ENCODE data around the gene INSR.
"Not testable (repeated sequence)": the region's sequence is repeated elsewhere in the genome, so short reads cannot be mapped to it uniquely, and the experiment has no call there.

Gene INSR

DNA sequence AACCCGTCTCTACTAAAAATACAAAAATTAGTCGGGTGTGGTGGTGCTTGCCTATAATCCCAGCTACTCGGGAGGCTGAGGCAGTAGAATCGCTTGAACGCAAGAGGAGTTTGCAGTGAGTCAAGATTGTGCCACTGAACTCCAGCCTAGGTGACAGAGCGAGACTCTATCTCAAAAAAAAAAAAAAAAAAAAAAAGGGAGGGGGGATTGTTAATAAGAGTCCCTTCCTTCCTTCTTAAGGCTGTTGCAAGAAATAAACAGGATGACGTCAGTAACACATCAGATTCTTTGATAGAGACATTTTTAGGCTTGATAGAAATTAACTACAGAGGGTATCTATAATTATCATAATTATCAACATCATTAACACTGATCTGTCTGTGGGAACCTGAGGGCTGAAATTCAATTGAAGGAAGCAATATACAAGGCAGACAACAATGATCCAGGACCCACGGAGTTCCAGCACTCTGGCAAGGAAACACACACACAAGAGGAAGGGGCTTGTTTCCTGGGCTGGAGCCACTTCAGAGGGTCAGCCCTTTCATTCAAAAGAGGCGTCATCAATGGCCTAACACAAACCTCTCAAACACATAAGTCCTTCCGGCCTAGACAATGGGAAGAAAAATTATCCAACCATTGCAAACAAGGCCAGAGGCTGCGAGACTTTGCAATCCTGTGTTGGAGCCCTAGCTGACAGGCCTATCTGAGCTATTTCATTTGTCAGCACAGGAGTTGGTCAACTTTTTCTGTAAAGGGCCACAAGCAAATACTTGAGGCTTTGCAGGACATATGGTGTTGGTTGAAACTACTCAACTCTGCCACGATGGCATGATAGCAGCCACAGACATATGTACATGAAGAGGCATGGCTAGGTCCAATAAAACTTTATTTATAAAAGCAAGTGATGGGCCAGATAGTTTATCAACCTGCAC lies 105.2 kb downstream of the INSR start:
- DNase-seq: no peak

DNA sequence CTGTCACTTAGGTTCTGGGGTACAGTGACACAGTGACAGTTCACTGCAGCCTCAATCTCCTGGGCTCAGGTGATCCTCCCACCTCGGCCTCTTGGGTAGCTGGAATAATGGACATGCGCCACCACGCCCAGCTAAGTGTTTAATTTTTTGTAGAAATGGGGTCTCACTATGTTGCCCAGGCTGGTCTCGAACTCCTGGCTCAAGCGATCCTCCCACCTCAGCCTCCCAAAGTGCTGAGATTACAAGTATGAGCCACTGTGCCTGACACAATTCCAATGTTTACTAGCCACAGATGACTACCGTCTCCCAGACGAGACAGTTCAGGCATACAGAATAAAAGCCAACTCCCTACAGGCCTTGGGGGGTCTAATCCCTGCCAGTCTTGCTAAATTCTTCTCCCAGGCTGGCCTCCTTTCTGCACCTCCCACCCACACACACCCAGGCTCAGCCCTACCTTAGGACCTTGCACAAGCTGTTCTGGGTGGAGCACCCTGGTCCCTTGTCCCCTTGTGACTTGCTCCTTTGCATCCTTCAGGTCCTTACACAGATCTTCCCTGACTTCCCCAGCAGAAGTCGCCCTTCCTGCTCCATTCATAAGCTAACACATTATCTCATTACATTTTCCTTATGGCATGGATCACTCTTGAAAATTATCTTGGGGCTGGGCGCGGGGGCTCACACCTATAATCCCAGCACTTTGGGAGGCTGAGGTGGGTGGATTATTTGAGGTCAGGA lies 106.4 kb downstream of the INSR start:
- DNase-seq: no peak

GRCh38 chr19:7182489-7182888 lies 111.7 kb downstream of the INSR start:
- no peak for DNase-seq

DNA sequence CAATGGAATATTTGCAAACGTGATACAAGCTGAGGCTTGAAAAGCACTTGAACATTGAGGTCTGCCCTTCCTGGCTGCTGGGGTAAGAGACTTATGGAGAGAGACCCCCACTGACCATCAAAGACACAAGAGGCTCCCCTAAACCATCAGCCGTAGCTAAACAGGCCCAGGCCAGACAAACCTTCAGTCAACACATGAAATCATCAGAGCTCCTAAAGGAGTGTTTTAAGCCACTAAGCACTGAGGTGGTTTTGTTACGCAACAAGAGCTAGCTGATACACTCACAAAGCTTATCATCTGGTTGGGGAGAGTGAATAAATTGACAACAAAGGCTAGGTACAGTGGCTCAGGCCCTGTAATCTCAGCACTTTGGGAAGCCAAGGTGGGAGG lies 114.3 kb downstream of the INSR start:
- no peak for DNase-seq

- DNase-seq: no peak
These were observed 116.3 kb downstream of the INSR start for GRCh38 chr19:7177926-7178325.

- no peak for DNase-seq
These were observed 117.4 kb downstream of the INSR start for GRCh38 chr19:7176792-7177191.

DNA sequence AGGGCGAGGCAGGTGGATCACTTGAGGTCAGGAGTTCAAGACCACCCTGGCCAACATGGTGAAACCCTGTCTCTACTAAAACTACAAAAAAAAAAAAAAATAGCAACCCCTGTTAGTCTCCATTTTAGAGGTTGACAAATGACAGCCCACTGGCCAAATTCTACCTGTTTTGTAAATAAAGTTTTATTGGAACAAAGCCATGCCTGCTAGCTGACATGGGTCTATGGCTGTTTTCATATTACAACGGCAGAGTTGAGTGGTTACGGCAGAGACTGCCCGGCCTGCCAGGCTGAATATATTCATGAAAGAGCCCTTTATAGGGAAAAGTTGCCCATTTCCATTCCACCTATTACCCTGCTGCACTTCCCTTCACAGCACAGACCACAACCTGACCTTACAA lies 121.4 kb downstream of the INSR start:
- DNase-seq: no peak

DNA sequence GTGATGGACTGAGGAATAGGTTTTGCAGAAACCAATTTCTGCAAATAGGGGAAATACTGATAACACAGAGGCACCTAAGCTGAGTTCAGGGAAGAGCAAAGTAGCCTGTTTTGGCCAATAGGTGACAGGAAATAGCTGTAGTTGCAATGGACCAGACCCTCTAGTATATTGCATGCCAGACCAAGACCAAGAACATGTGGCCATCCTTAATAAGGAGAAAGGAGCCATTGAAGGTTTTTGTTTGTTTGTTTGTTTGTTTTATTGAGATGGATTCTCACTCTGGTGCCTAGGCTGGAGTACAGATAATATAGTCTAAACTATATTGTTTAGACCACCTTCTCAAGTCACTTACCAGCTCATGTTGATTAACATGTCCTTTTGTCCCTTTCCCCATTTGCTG lies 123.2 kb downstream of the INSR start:
- no peak for DNase-seq

DNA sequence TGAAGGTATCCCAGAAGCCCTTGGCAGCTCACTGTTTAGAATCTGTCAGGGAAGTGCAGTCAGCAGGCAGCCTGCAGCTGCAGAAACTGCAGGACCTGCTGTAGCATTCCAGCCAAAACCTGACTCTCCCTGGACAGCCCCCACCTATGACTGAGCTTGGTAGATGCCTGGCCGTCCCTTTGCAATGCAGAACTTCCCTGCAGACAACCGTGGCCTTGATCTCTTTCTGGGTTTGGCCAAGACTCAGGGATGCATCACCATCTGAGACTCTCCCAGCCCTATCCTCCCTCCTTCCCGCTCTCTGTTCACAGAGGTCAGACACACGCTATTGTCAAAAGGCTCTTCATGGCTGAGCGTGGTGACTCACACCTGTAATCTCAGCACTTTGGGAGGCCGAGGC lies 125.3 kb downstream of the INSR start:
- no peak for DNase-seq

DNA sequence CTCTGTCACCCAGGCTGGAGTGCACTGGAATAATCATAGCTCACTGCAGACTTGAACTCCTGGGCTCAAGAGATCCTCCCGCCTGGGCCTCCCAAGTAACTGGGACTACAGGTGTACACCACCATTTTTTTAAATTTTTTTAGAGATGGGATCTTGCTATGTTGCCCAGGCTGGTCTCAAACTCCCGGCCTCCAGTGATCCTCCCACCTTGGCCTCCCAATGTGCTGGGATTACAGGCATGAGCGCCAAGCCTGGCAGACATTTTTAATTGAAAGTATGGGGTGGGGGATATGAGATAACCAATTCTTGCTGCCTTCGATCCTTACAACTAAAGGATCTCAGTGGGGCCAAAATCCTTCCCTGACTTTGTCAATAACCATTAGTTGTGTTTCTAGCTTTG lies 132.9 kb downstream of the INSR start:
- no peak for DNase-seq

- DNase-seq: no peak
These were observed 134.9 kb downstream of the INSR start for GRCh38 chr19:7159105-7159933.

DNA sequence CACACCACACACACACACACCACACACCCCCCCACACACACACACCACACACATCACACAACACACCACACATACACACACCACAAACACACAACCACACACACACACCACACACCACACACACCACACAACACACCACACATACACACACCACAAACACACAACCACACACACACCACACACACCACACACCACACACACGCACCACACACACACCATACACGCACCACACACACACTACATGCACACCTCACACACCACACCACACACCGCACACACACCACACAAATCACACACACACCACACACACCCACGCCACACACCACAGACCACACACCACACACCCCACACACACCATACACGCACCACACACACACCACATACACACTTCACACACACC lies 141.2 kb downstream of the INSR start:
- DNase-seq: no peak

DNA sequence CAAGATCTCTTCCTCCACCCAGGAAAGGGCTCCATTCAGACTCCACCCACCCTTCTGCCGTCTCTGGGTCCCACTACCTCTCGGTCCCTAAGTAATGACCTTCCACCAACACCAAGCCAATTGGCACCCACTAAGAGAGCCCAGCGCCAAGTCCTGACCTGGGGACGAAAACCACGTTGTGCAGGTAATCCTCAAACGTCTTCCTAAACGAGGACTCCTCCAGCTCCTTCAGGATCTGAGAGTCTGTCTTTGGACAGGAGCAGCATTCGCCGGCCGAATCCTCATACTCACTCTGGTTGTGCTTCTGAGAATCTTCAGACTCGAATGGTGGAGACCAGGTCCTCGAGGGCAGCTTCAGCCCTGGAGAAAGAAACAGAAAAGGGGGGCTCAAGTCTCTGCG lies 141.6 kb downstream of the INSR start:
- DNase-seq: no peak

- DNase-seq: no peak
These were observed 144.1 kb downstream of the INSR start for GRCh38 chr19:7149956-7150705.

GRCh38 chr19:7147119-7147675 lies 147.0 kb downstream of the INSR start:
- DNase-seq: not testable (repeated sequence)

DNA sequence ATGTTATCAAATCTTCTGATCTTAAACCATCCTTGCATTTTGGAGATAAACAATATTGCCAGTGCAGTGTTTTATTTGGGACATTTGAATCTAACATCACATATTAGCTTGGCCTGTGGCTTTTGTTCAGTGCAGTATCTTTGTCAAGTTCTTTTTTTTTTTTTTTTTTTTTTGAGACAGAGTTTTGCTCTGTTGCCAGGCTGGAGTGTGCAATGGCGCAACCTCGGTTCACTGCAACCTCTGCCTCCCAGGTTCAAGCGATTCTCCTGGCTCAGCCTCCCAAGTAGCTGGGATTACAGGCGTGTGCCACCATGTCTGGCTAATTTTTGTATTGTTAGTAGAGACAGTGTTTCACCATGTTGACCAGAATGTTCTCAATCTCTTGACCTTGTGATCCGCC lies 148.1 kb downstream of the INSR start:
- not testable (repeated sequence) for DNase-seq

DNA sequence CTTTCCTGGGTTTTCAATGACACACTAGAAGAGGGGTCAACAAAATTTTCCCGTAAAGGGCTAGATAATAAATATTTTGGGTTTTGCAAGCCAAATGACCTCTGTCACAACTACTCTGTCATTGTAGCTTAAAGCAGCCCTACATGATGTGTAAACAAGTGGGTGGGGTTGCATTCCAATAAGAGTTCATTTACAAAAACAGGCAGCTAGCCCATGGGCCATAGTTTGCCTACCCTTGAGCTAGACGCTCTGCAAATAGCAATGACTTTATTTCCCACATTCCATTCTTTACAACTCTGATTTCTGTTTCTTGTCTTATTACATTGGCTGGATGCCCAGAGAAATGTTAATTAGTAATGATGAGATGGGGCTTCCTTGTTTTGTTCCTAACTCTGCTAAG lies 148.7 kb downstream of the INSR start:
- no peak for DNase-seq

GRCh38 chr19:7142771-7143170 lies 151.4 kb downstream of the INSR start:
- DNase-seq: no peak

- no peak for DNase-seq
These were observed 154.1 kb downstream of the INSR start for GRCh38 chr19:7140137-7140536.

- no peak for DNase-seq
These were observed 155.1 kb downstream of the INSR start for GRCh38 chr19:7139095-7139494.

DNA sequence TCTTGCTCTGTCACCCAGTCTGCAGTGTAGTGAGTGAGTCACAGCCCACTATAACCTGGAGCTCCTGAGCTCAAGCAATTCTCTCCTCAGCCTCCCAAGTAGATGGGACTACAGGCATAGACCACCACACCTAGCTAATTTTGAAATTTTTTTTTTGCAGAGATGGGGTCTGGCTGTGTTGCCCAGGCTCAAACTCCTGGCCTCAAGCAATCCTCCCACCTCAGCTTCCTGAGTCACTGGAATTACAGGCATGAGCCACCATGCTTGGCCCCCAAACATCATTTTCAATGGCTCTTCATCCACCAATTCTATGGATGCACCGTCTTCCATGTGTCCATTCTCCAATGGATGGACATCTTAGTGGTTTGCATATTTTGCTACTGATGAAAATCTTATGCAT lies 155.8 kb downstream of the INSR start:
- no peak for DNase-seq

DNA sequence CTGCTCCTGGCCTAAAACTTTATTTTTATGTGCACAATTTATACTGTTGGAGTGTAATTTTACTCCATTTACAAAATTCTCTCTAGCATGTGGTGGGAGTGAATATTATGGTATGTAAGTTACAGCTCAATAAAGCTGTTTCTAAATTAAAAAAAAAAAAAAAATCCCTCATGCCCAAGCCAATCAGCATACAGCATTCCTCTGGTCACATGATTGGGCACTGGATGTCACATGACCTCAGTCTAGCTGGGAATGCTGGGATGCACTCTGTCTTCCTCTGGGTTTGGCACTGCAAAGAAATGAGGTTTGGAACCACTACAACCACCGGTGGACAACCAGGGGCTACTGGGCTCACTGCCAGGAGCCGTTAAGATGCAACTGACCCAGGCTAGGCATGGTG lies 157.1 kb downstream of the INSR start:
- no peak for DNase-seq
